HepG2 (cell line): ENCODE data around the gene MYO6. TPM values are rescaled to one million over a fixed set of nuclear protein-coding genes. Genes with fewer than 3 reads are reported as not detected.

ENCODE experiments used
- AHR ChIP-seq: IDR thresholded peaks from 2 replicates; pipeline ENCODE4 v1.6.1; 2018; ENCODE audit warnings: missing genetic modification reagents, missing compliant biosample characterization
- ETS1 ChIP-seq: sonication (generic); formaldehyde crosslinking; IDR thresholded peaks from 2 replicates; pipeline ENCODE4 v1.4.0; 2020; ENCODE audit warnings: missing genetic modification reagents
- HNF1B ChIP-seq: sonication (generic); formaldehyde crosslinking; IDR thresholded peaks from 2 replicates; pipeline ENCODE4 v1.5.1; 2020; ENCODE audit warnings: mild to moderate bottlenecking, moderate library complexity, missing genetic modification reagents
- KMT2A ChIP-seq: sonication (generic); formaldehyde crosslinking; IDR thresholded peaks from 2 replicates; pipeline ENCODE4 v1.4.0; 2020; ENCODE audit warnings: missing genetic modification reagents
- MTA1 ChIP-seq: sonication (generic); formaldehyde crosslinking; IDR thresholded peaks from 2 replicates; pipeline ENCODE4 v1.4.0; 2020; ENCODE audit warnings: missing genetic modification reagents, mild to moderate bottlenecking, borderline replicate concordance
- TBX2 ChIP-seq: sonication (generic); formaldehyde crosslinking; IDR thresholded peaks from 2 replicates; pipeline ENCODE4 v1.5.0; 2020; ENCODE audit warnings: missing genetic modification reagents, mild to moderate bottlenecking, borderline replicate concordance
- ZNF318 ChIP-seq: sonication (generic); formaldehyde crosslinking; IDR thresholded peaks from 2 replicates; pipeline ENCODE4 v1.4.0; 2020; ENCODE audit warnings: mild to moderate bottlenecking, missing genetic modification reagents
- ZNF564 ChIP-seq: sonication (generic); formaldehyde crosslinking; IDR thresholded peaks from 2 replicates; pipeline ENCODE4 v1.8.1; 2023; ENCODE audit warnings: mild to moderate bottlenecking, missing genetic modification reagents
- ZNF572 ChIP-seq: sonication (generic); formaldehyde crosslinking; IDR thresholded peaks from 2 replicates; pipeline ENCODE4 v1.5.1; 2020; ENCODE audit warnings: mild to moderate bottlenecking, missing genetic modification reagents
- ZSCAN21 ChIP-seq: sonication (generic); formaldehyde crosslinking; IDR thresholded peaks from 2 replicates; pipeline ENCODE4 v1.8.0; 2022; ENCODE audit warnings: mild to moderate bottlenecking, missing genetic modification reagents, moderate library complexity, borderline replicate concordance
- polyA plus RNA-seq, 8 experiments: library from polyadenylated mRNA; depleted of rRNA in 3 of 8; stranded (reverse) in 7 of 8; unstranded in 1 of 8; fragments of >200 nt; fragmentation: Illumina TruSeq in 4 of 8; extraction: Trizol in 4 of 8; gene quantifications; 2 replicates each; pipeline versions ENCODE4 v1.2.1 to v1.2.3, GENCODE V29; 2011 to 2016; ENCODE audit warnings: low read depth in 4 of 8, missing spikeins in 1 of 8, mixed read lengths in 1 of 8; ENCODE audit not compliant: insufficient read depth in 1 of 8
- total RNA-seq, 5 experiments: library from RNA; depleted of rRNA; stranded (reverse); fragments of >200 nt; fragmentation: Illumina TruSeq; extraction: Trizol; gene quantifications; 2 replicates each; pipeline ENCODE4 v1.2.3, GENCODE V29; 2016; ENCODE audit warnings: low read depth in 1 of 5
- TF ChIP-seq, protein P1 (sequence below): sonication (generic); formaldehyde crosslinking; IDR thresholded peaks from 2 replicates; pipeline ENCODE4 v1.4.0; 2020; ENCODE audit warnings: missing genetic modification reagents
- TF ChIP-seq, protein P2 (sequence below): sonication (generic); formaldehyde crosslinking; IDR thresholded peaks from 2 replicates; pipeline ENCODE4 v1.8.1; 2023; ENCODE audit warnings: mild to moderate bottlenecking, inconsistent platforms, moderate library complexity, missing genetic modification reagents, borderline replicate concordance

Gene MYO6
- total and polyA plus RNA-seq, 2 of the 13 experiments (the other 11 are each of a cell fraction or from before 2014, with no cell fraction given) = 5.4 to 7.5 TPM

DNA sequence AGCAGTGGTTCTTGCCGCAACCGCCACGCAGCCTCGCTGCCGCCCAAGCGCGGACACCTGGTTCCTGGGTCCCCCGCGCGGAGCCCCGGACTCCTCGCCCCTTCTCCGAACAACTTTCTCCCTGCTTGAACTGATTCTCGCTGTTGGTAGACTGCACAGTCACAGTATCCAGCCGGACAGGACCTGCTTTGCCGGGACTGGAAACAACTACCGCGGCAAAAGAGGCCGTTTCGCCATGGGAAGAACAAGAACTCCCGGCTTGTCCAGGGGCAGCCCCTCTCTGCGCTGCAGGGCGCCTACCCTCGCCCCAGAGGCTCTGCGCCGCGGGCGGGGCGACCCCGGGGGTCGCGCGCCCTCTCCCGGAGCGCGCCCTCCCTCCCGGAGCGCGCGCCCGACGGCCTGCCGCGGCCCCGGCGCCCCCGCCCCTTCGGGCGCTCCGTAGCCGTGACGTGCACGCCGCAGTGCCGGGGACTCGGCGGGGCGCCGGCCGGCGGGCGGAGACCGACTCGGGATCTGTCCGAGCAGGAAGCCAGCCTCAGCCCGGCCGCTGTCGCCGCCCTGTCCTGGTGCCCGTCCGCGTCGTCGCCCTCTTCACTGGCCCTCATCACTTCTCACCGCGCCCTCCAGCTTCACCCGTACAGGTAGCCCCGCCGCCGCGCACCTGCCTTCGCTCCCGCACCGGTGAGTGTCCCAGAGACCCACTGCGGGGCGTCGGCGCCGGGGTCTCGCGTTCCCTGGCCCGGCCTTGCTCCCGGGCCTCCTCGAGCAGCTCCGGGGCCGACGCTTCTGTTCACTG is at the start of gene MYO6 (continued):
- TF ChIP-seq TBX2 (CRISPR knock-in tag) = 0 out of 2 replicates have a peak, but pooled peaks have one; percentile 2
- TF ChIP-seq, protein P1, sequence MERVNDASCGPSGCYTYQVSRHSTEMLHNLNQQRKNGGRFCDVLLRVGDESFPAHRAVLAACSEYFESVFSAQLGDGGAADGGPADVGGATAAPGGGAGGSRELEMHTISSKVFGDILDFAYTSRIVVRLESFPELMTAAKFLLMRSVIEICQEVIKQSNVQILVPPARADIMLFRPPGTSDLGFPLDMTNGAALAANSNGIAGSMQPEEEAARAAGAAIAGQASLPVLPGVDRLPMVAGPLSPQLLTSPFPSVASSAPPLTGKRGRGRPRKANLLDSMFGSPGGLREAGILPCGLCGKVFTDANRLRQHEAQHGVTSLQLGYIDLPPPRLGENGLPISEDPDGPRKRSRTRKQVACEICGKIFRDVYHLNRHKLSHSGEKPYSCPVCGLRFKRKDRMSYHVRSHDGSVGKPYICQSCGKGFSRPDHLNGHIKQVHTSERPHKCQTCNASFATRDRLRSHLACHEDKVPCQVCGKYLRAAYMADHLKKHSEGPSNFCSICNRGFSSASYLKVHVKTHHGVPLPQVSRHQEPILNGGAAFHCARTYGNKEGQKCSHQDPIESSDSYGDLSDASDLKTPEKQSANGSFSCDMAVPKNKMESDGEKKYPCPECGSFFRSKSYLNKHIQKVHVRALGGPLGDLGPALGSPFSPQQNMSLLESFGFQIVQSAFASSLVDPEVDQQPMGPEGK (CRISPR knock-in tag) = peak; percentile 16; the same call in 1 of the 2 replicates
- peak; percentile 51; the same call in 1 of the 2 replicates for TF ChIP-seq MTA1 (CRISPR knock-in tag)
- TF ChIP-seq, protein P2, sequence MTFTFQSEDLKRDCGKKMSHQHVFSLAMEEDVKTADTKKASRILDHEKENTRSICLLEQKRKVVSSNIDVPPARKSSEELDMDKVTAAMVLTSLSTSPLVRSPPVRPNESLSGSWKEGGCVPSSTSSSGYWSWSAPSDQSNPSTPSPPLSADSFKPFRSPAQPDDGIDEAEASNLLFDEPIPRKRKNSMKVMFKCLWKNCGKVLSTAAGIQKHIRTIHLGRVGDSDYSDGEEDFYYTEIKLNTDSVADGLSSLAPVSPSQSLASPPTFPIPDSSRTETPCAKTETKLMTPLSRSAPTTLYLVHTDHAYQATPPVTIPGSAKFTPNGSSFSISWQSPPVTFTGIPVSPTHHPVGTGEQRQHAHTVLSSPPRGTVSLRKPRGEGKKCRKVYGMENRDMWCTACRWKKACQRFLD (CRISPR knock-in tag) = no peak
- 0 out of 2 replicates have a peak, but pooled peaks have one; percentile 76 for TF ChIP-seq ZSCAN21 (CRISPR knock-in tag)
- peak; percentile 50; the same call in 1 of the 2 replicates for TF ChIP-seq ZNF564
- peak; percentile 14; the same call in 1 of the 2 replicates for TF ChIP-seq HNF1B
- peak; percentile 71; the same call in 1 of the 2 replicates for TF ChIP-seq KMT2A
- TF ChIP-seq ETS1 (CRISPR knock-in tag) = 0 out of 2 replicates have a peak, but pooled peaks have one; percentile 82
- TF ChIP-seq ZNF572 = peak; percentile 64; the same call in 1 of the 2 replicates
- peak; percentile 28; the same call in 1 of the 2 replicates for TF ChIP-seq AHR (CRISPR knock-in tag)
- TF ChIP-seq ZNF318 = no peak
